ENCODE data around the gene DNAH9.
A peak's percentile ranks its signal among the peaks of the same experiment; 100 is the strongest.

DNAH9 gene

GRCh38 chr17:11690681-11691080, 92.4 kb downstream of the DNAH9 start:
- no peak for FAIRE-seq

- no peak for FAIRE-seq
These were observed 94.4 kb downstream of the DNAH9 start for GRCh38 chr17:11692688-11693087.

GRCh38 chr17:11693284-11693683, 95.0 kb downstream of the DNAH9 start:
- no peak for FAIRE-seq

- FAIRE-seq, result no peak
These were observed 102.4 kb downstream of the DNAH9 start for GRCh38 chr17:11700668-11701067.

- FAIRE-seq, result no peak
These were observed 103.6 kb downstream of the DNAH9 start for GRCh38 chr17:11701911-11702310.

- FAIRE-seq, result no peak
These were observed 105.8 kb downstream of the DNAH9 start for GRCh38 chr17:11704041-11704440.

GRCh38 chr17:11705111-11705510, 106.8 kb downstream of the DNAH9 start:
- FAIRE-seq, result no peak

- no peak for FAIRE-seq
These were observed 109.3 kb downstream of the DNAH9 start for GRCh38 chr17:11707586-11707985.

- FAIRE-seq, result no peak
These were observed 114.2 kb downstream of the DNAH9 start for GRCh38 chr17:11712456-11712855.

GRCh38 chr17:11719203-11719602, 120.9 kb downstream of the DNAH9 start:
- no peak for FAIRE-seq

GRCh38 chr17:11719856-11720255, 121.6 kb downstream of the DNAH9 start:
- no peak for FAIRE-seq

- no peak for FAIRE-seq
These were observed 122.5 kb downstream of the DNAH9 start for GRCh38 chr17:11720816-11721215.

- no peak for FAIRE-seq
These were observed 132.5 kb downstream of the DNAH9 start for GRCh38 chr17:11730747-11731146.

- FAIRE-seq, result no peak
These were observed 138.5 kb downstream of the DNAH9 start for GRCh38 chr17:11736613-11737312.

- FAIRE-seq, result no peak
These were observed 139.0 kb downstream of the DNAH9 start for GRCh38 chr17:11737313-11737679.

GRCh38 chr17:11738151-11738550, 139.9 kb downstream of the DNAH9 start:
- FAIRE-seq, result no peak

- no peak for FAIRE-seq
These were observed 141.1 kb downstream of the DNAH9 start for GRCh38 chr17:11739351-11739750.

GRCh38 chr17:11739848-11740247, 141.6 kb downstream of the DNAH9 start:
- no peak for FAIRE-seq

- FAIRE-seq, result no peak
These were observed 144.6 kb downstream of the DNAH9 start for GRCh38 chr17:11742886-11743285.

- no peak for FAIRE-seq
These were observed 146.4 kb downstream of the DNAH9 start for GRCh38 chr17:11744696-11745095.

GRCh38 chr17:11747441-11747840, 149.2 kb downstream of the DNAH9 start:
- no peak for FAIRE-seq

GRCh38 chr17:11757815-11758214, 159.5 kb downstream of the DNAH9 start:
- no peak for FAIRE-seq

GRCh38 chr17:11768106-11768505, 169.8 kb downstream of the DNAH9 start:
- FAIRE-seq, result no peak

- FAIRE-seq, result no peak
These were observed 170.7 kb downstream of the DNAH9 start for GRCh38 chr17:11768981-11769380.

GRCh38 chr17:11772031-11772430, 173.8 kb downstream of the DNAH9 start:
- FAIRE-seq, result peak; percentile 84
